Uterus (tissue), 4 donors: ENCODE measurements around the gene C6orf15. TPM values are rescaled to one million over a fixed set of nuclear protein-coding genes. Genes with fewer than 3 reads are reported as not detected.

ENCODE experiments used
- DNase-seq, 2 donors: peaks; one replicate each; pipeline ENCODE4 v3.0.0-alpha.2; 2019 to 2020
- H3K27ac ChIP-seq, 2 donors: fragments of 200-600 bp; sonication (generic); 1 replicate in 1 of 2; 2 replicates in 1 of 2; pipeline ENCODE4 v1.5.1; 2016 to 2018
- H3K27me3 ChIP-seq, 2 donors: fragments of 200-600 bp; sonication (generic); one replicate each; pipeline ENCODE4 v1.5.1; 2018 to 2019; ENCODE audit warnings: control low read depth in 1 of 2
- H3K36me3 ChIP-seq, 2 donors: fragments of 200-600 bp; sonication (generic); one replicate each; pipeline ENCODE4 v1.5.1; 2019; ENCODE audit warnings: control low read depth in 1 of 2
- H3K4me1 ChIP-seq, 2 donors: fragments of 200-600 bp; sonication (generic); one replicate each; pipeline ENCODE4 v1.5.1; 2018 to 2019; ENCODE audit warnings: control low read depth in 1 of 2
- H3K4me3 ChIP-seq, 2 donors: fragments of 200-600 bp; sonication (generic); 1 replicate in 1 of 2; 2 replicates in 1 of 2; pipeline ENCODE4 v1.5.1; 2018 to 2019; ENCODE audit warnings: mild to moderate bottlenecking in 1 of 2
- H3K9me3 ChIP-seq, 2 donors: fragments of 200-600 bp; sonication (generic); one replicate each; pipeline ENCODE4 v1.5.1; 2019; ENCODE audit warnings: control low read depth in 1 of 2
- POLR2A ChIP-seq, 2 donors: fragments of 450-650 bp; IDR thresholded peaks; one replicate each; pipeline ENCODE4 v1.6.1; 2016; ENCODE audit warnings: antibody characterized with exemption in 2 of 2, mild to moderate bottlenecking in 1 of 2, moderate library complexity in 1 of 2
- intact Hi-C: fragments of 100-400 bp; cut with DNase I; formaldehyde crosslinking; loops from one replicate; pipeline ENCODE4 v1.15.1; 2023; ENCODE audit warnings: low total_unique reads
- total RNA-seq, 4 donors: library from RNA; depleted of rRNA in 3 of 4; stranded (reverse); fragments of >200 nt in 3 of 4; gene quantifications; one replicate each; pipeline versions ENCODE4 v1.1.0 to v1.2.4, GENCODE V29; 2014 to 2023
- TF ChIP-seq, protein P1 (sequence below), 4 experiments: fragments of 200-600 bp in 2 of 4; fragments of 450-650 bp in 2 of 4; sonication (generic) in 2 of 4; IDR thresholded peaks; one replicate each; pipeline ENCODE4 v1.5.1; 2016 to 2019; ENCODE audit warnings: antibody characterized with exemption in 4 of 4, mild to moderate bottlenecking in 2 of 4, moderate library complexity in 1 of 4
- donor health status: DM: yes; HTN: yes; CAD: no.

The C6orf15 gene
- total RNA-seq, 4 donors from 2014 or later, result 0.35 TPM; not detected in 3

DNA sequence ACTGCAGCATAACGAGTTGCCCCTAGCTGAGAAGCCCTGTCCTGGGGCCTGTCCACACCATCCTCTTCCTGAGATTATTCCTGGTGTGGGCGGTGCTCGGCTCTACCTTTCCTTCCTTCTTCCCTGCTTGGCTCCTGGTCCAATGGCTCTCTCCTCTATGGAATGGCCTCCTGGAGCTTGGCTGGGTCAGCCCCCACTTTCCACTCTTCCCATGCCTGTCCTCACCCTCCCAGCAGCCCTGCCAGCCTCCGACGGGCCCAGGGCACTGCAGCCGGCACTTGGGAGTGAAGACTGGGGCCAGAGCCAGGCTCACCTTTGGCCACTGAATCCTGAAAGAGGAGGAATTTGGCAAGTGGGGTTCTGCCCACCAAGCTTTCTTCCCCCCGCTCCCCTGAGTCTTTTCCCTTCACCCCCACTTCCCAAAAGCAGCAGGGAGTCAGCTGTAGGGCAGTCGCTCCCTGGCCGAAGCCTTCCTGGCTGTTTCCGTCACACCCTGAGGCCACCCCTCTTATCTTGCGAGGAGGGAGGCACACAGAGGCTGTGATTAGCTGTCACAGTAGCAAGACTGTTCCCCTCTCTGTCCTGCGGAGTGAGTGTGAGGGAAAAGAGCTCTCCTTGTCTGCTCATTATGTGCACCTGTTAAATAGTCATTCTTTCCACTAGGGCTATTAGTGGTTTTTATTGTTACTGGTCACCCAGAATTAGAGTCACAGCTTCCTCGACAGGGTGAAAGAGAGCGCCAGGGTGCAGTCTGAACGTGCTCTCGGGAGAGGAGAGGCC is 14.2 kb upstream of the C6orf15 start:
- DNase-seq, result no peak
- Histone ChIP-seq H3K27ac (peak overlapping the region in 1 of 2 donors; percentile 14), H3K4me3 (no peak overlapping the region), H3K27me3 (no peaks in the 10 kb centered on the region), H3K36me3 (no peaks in the 10 kb centered on the region), H3K4me1 (no peaks in the 10 kb centered on the region), H3K9me3 (no peaks in the 10 kb centered on the region)
- TF ChIP-seq, protein P1, sequence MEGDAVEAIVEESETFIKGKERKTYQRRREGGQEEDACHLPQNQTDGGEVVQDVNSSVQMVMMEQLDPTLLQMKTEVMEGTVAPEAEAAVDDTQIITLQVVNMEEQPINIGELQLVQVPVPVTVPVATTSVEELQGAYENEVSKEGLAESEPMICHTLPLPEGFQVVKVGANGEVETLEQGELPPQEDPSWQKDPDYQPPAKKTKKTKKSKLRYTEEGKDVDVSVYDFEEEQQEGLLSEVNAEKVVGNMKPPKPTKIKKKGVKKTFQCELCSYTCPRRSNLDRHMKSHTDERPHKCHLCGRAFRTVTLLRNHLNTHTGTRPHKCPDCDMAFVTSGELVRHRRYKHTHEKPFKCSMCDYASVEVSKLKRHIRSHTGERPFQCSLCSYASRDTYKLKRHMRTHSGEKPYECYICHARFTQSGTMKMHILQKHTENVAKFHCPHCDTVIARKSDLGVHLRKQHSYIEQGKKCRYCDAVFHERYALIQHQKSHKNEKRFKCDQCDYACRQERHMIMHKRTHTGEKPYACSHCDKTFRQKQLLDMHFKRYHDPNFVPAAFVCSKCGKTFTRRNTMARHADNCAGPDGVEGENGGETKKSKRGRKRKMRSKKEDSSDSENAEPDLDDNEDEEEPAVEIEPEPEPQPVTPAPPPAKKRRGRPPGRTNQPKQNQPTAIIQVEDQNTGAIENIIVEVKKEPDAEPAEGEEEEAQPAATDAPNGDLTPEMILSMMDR (IDR thresholded peaks at IDR 0.05), result no peak
- TF ChIP-seq POLR2A (IDR thresholded peaks at IDR 0.05), result no peak
- intact Hi-C loops, result no loop called here

DNA sequence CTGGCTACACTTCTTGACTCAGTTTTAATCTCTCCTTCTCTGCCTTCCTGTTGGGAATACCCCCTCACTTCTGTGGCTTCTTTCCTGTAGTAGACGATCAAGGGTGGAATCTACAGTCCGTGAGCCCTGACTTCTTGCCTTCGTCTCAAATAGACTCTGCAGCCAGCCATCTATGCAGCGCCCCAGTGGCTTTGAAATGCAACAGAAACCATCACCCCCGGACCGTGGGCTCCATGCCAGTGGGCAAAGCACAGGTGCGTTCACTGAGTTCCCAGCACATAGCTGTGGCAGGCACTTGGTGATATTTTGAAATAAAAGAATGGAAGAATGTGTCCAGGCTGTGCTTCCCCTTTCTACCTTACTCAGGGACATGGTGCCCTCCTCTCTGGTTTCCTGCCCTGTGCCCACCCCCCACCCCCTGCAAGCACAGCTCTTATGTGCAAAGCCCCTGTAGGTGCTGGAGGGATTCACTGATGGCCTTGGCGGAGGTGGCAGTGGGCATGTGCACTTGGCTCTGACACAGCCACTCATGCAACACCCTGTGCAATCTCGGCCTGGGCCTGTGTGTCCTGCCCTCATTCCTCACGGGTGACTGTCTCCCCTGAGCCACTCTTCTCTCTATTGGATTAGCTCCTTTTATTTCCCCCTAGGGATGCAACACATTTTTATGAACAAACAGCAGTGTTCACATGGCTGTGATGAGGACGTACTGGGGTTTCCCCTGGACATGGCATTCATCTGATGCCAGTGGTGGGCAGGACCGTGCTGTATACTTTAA is 13.4 kb upstream of the C6orf15 start:
- peak overlapping the region; percentile 14 to 55 for H3K27ac ChIP-seq
- no peak for DNase-seq
- no peaks in the 10 kb centered on the region for H3K36me3 ChIP-seq
- H3K27me3 ChIP-seq, result no peaks in the 10 kb centered on the region
- no peaks in the 10 kb centered on the region for H3K4me1 ChIP-seq
- intact Hi-C loops, result no loop called here
- TF ChIP-seq, protein P1 (IDR thresholded peaks at IDR 0.05), result no peak
- no peak for TF ChIP-seq POLR2A (IDR thresholded peaks at IDR 0.05)
- no peak overlapping the region for H3K4me3 ChIP-seq
- no peaks in the 10 kb centered on the region for H3K9me3 ChIP-seq

DNA sequence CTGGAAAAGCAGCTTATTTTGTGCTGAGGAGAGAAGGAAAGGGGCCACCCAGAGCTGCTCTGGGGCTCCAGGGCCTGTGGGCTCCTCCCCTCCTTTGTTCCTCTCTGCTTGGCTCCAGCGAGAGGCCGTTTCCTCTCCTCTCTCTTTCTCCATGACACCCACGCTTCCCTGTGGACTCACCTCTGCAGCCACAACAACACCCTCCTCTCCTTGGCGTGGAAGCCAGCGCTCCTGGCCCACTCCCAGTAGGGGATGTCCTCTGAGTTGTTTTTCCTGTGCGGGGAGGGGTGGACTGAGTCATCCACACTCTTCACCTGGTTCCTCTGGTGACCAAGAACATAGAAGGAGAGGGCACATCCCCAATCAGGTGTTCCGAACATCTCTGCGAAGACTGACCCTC is 12.8 kb upstream of the C6orf15 start:
- peak; percentile 81 to 84 for DNase-seq
- Histone ChIP-seq H3K27me3 (no peaks in the 10 kb centered on the region), H3K9me3 (no peaks in the 10 kb centered on the region), H3K4me3 (no peak overlapping the region), H3K27ac (peak overlapping the region; percentile 39 to 55), H3K36me3 (no peaks in the 10 kb centered on the region), H3K4me1 (no peaks in the 10 kb centered on the region)
- intact Hi-C loops, result no loop called here
- TF ChIP-seq POLR2A (IDR thresholded peaks at IDR 0.05), result no peak
- TF ChIP-seq, protein P1 (IDR thresholded peaks at IDR 0.05), result no peak

DNA sequence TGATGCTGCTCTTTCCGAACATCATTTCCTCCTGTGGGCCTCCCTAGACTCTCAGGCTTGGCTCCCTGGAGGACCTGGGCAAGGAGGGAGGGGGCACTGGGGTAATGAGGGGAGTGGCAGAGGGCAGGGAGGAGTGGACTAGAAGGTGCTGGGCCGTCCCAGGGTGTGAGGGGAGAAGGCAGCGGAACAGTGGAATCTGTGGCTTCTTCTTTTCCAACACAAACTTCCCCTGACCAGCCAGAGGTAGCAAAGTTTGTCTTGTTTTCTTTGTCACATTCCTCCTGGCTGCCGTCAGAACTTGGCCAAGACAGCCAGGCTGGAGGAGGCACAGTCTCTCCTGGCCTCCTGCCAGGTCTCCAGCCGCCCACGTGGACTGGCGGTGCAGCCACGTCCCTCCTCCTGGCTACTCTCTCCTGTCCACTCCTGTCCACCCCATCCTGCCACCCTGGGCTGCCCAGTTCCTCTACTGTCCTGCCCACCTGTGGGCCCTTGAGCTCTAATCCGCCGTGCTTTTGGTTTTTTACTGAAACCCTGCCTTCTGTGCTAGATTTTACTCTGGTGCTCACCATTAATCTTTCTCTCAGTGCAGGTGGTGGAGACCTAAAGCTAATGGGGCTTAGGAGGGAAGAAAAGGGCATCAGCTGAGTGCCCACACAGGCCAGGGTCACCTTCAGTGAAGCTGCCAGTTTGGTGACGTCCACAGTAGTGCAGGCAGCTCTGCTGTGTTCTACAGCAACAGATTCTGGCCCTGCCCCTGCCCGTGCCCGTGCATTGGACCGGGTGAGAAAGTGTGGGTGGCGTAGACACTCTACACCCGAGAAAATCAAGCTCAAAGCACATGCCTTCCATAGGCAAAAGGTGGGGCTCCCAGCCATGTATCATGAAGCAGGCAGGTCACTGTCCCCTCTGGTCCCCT is 10.7 kb upstream of the C6orf15 start:
- DNase-seq, result peak; percentile 70 to 84
- H3K27ac ChIP-seq, result peak overlapping the region; percentile 50 to 63
- intact Hi-C loops, result no loop called here

More for the DNA sequence above, 10.7 kb upstream of the C6orf15 start:
- Histone ChIP-seq H3K4me1 (no peaks in the 10 kb centered on the region), H3K27me3 (no peaks in the 10 kb centered on the region), H3K36me3 (no peaks in the 10 kb centered on the region), H3K4me3 (no peak overlapping the region), H3K9me3 (no peaks in the 10 kb centered on the region)
- TF ChIP-seq, protein P1 (IDR thresholded peaks at IDR 0.05), result no peak
- no peak for TF ChIP-seq POLR2A (IDR thresholded peaks at IDR 0.05)
